Measurements from ENCODE around the gene CISH. TPM values are rescaled to one million over a fixed set of nuclear protein-coding genes. Genes with fewer than 3 reads are reported as not detected.

CISH gene
- total RNA-seq, 1 donor from 2014 or later, result 0.32 TPM

DNA sequence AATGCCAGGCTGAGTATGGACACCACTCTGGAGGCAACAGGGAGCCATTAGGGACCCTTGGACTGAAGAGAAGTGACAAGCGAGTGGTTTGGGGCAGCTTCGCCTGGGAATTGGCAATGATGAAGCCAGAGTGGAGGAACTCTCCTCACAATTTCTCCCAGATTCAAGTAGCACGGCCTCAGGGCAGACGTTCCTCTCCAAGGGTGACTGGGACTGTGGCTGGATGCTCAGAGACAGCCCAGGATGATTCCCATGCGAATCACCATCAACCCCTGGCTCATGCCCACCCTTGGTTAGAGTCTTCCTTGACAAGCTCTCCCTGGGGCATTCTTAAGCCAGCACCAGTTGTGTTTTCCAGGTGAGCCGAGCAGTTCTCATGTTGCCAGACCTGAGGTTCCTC, 46.8 kb upstream of the CISH start:
- Histone ChIP-seq H3K27me3 (no peaks in the 10 kb centered on the region), H2AFZ (replicated peaks) (no peak overlapping the region), H3K79me2 (ENCODE audit: low read depth) (no peaks in the 10 kb centered on the region), H3K36me3 (no peaks in the 10 kb centered on the region), H3K27ac (no peak overlapping the region), H3K4me3 (no peak overlapping the region), H3K9ac (no peak overlapping the region), H3K9me3 (ENCODE audit: low read depth) (no peaks in the 10 kb centered on the region), H3F3A (ENCODE audit: low read depth) (no peaks in the 10 kb centered on the region), H4K20me1 (ENCODE audit: low read depth) (no peaks in the 10 kb centered on the region), H3K4me2 (no peak overlapping the region), H3K4me1 (no peaks in the 10 kb centered on the region)
- Mint-ChIP-seq H3K4me1 (peaks cover 2% of the 10 kb centered on the region), H3K27me3 (ENCODE audit: insufficient read depth, low read depth) (peaks cover 12% of the 10 kb centered on the region), H3K9me3 (no peaks in the 10 kb centered on the region), H3K36me3 (no peaks in the 10 kb centered on the region), H3K27ac (no peak overlapping the region), H3K4me3 (no peak overlapping the region)
- no peak for DNase-seq (ENCODE audit: low spot score)
- TF ChIP-seq EZH2 (IDR thresholded peaks at IDR 0.05) (no peak), EZH2phosphoT487 (IDR thresholded peaks at IDR 0.05) (no peak)
- TF ChIP-seq, protein P1, sequence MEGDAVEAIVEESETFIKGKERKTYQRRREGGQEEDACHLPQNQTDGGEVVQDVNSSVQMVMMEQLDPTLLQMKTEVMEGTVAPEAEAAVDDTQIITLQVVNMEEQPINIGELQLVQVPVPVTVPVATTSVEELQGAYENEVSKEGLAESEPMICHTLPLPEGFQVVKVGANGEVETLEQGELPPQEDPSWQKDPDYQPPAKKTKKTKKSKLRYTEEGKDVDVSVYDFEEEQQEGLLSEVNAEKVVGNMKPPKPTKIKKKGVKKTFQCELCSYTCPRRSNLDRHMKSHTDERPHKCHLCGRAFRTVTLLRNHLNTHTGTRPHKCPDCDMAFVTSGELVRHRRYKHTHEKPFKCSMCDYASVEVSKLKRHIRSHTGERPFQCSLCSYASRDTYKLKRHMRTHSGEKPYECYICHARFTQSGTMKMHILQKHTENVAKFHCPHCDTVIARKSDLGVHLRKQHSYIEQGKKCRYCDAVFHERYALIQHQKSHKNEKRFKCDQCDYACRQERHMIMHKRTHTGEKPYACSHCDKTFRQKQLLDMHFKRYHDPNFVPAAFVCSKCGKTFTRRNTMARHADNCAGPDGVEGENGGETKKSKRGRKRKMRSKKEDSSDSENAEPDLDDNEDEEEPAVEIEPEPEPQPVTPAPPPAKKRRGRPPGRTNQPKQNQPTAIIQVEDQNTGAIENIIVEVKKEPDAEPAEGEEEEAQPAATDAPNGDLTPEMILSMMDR (IDR thresholded peaks at IDR 0.05), result no peak

DNA sequence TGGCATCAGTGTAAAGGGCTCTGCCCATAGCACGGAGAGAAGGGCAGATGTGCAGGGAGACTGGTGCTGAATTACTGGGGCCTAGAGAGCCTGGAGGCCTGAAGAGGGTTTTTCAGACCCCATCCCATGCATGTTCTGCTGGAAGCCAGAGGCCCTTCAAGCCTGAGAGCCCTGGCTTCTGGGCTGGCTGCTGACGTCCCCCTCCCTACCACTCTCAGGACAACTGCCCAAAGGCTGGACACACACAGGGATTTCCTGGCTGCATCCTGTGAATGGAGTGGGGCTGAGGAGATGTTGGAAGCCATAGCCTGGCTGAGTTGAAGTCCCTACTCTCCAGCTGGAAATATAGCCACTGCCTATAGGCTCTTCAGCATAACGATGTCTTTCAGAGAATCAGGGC, 46.2 kb upstream of the CISH start:
- H3F3A ChIP-seq (ENCODE audit: low read depth), result peaks cover 3% of the 10 kb centered on the region
- no peak overlapping the region for H3K9ac ChIP-seq
- H3K4me3 ChIP-seq, result no peak overlapping the region
- Mint-ChIP-seq H3K27ac (no peak overlapping the region), H3K4me3 (no peak overlapping the region), H3K36me3 (no peaks in the 10 kb centered on the region), H3K9me3 (no peaks in the 10 kb centered on the region), H3K27me3 (ENCODE audit: insufficient read depth, low read depth) (peaks cover 12% of the 10 kb centered on the region), H3K4me1 (peaks cover 6% of the 10 kb centered on the region)
- no peak overlapping the region for H3K27ac ChIP-seq
- no peaks in the 10 kb centered on the region for H4K20me1 ChIP-seq (ENCODE audit: low read depth)
- no peak for TF ChIP-seq EZH2 (IDR thresholded peaks at IDR 0.05)
- TF ChIP-seq, protein P1 (IDR thresholded peaks at IDR 0.05), result no peak
- no peak for TF ChIP-seq EZH2phosphoT487 (IDR thresholded peaks at IDR 0.05)
- no peaks in the 10 kb centered on the region for H3K27me3 ChIP-seq
- no peak overlapping the region for H3K4me2 ChIP-seq
- H3K9me3 ChIP-seq (ENCODE audit: low read depth), result no peaks in the 10 kb centered on the region
- H3K79me2 ChIP-seq (ENCODE audit: low read depth), result no peaks in the 10 kb centered on the region
- H2AFZ ChIP-seq (replicated peaks), result no peak overlapping the region
- H3K36me3 ChIP-seq, result no peaks in the 10 kb centered on the region
- no peak for DNase-seq (ENCODE audit: low spot score)
- peaks cover under 1% of the 10 kb centered on the region for H3K4me1 ChIP-seq

DNA sequence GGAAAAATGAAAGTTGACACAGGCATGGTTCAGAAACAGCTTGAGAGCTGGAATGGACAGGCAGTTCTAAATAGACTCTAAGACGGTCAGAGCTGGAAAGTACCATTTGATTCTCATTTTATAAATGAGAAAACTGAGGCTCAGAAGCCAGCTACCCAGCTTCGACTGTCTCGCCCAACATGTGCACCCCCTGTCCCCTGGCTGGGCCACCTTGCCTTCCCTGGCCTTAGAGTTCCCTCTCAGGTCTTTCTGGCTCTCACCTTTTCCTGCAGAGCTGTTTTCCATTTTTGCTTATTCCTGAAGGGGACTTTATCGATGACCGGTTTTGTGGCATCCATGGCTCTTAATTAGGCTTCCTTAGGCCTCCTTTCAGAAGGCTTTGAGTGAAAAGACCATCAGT, 45.8 kb upstream of the CISH start:
- Mint-ChIP-seq H3K9me3 (no peaks in the 10 kb centered on the region), H3K27me3 (ENCODE audit: insufficient read depth, low read depth) (peaks cover 12% of the 10 kb centered on the region), H3K4me3 (no peak overlapping the region), H3K27ac (no peak overlapping the region), H3K36me3 (no peaks in the 10 kb centered on the region), H3K4me1 (peaks cover 8% of the 10 kb centered on the region)
- peaks cover 8% of the 10 kb centered on the region for H3F3A ChIP-seq (ENCODE audit: low read depth)
- no peaks in the 10 kb centered on the region for H3K9me3 ChIP-seq (ENCODE audit: low read depth)
- H2AFZ ChIP-seq (replicated peaks), result no peak overlapping the region
- H3K79me2 ChIP-seq (ENCODE audit: low read depth), result no peaks in the 10 kb centered on the region
- DNase-seq (ENCODE audit: low spot score), result no peak
- H3K27me3 ChIP-seq, result no peaks in the 10 kb centered on the region
- no peak overlapping the region for H3K4me2 ChIP-seq
- TF ChIP-seq, protein P1 (IDR thresholded peaks at IDR 0.05), result no peak
- TF ChIP-seq EZH2phosphoT487 (IDR thresholded peaks at IDR 0.05) (no peak), EZH2 (IDR thresholded peaks at IDR 0.05) (no peak)
- peaks cover 4% of the 10 kb centered on the region for H3K4me1 ChIP-seq
- H3K36me3 ChIP-seq, result no peaks in the 10 kb centered on the region
- no peak overlapping the region for H3K27ac ChIP-seq
- no peak overlapping the region for H3K9ac ChIP-seq
- no peaks in the 10 kb centered on the region for H4K20me1 ChIP-seq (ENCODE audit: low read depth)
- H3K4me3 ChIP-seq, result no peak overlapping the region
